Esophagus muscularis mucosa (tissue), 4 donors: ENCODE measurements around the gene KRT80.

ENCODE experiments used
- CTCF ChIP-seq, 3 experiments: fragments of 200-600 bp in 2 of 3; fragments of 450-650 bp in 1 of 3; sonication (generic) in 2 of 3; IDR thresholded peaks; one replicate each; pipeline ENCODE4 v1.5.1; 2017 to 2019; ENCODE audit warnings: antibody characterized with exemption in 3 of 3, mild to moderate bottlenecking in 2 of 3, moderate library complexity in 1 of 3
- EP300 ChIP-seq: sonication (generic); formaldehyde crosslinking; IDR thresholded peaks from one replicate; pipeline ENCODE4 v1.6.1; 2017; ENCODE audit warnings: antibody characterized with exemption
- POLR2A ChIP-seq: fragments of 450-650 bp; IDR thresholded peaks from one replicate; pipeline ENCODE4 v1.6.1; 2017; ENCODE audit warnings: antibody characterized with exemption, moderate library complexity, mild to moderate bottlenecking, low read depth
- POLR2AphosphoS5 ChIP-seq, 2 donors: sonication (generic); formaldehyde crosslinking; IDR thresholded peaks; one replicate each; pipeline ENCODE4 v1.6.1; 2017; ENCODE audit warnings: antibody characterized with exemption in 2 of 2

- TF ChIP-seq CTCF (IDR thresholded peaks at IDR 0.05) (no peak), POLR2A (no peak), POLR2AphosphoS5 (IDR thresholded peaks at IDR 0.05) (no peak), EP300 (no peak)
Observed at GRCh38 chr12:52167526-52167925, 24.3 kb downstream of the KRT80 start.
